B cell (primary cell): ENCODE results near the gene NEGR1. TPM values are rescaled to one million over a fixed set of nuclear protein-coding genes. Genes with fewer than 3 reads are reported as not detected.

Source experiments
- ATAC-seq: fragments of 200-7000 bp; cut with Tn5 transposase; one replicate; pipeline ENCODE4 v1.10.0; 2021; ENCODE audit warnings: low read depth, mild to moderate bottlenecking, moderate number of reproducible peaks, moderate library complexity
- CTCF ChIA-PET: fragments of 350-600 bp; sonication (Branson Sonifier 250); formaldehyde crosslinking; loops from one replicate; lab custom pipeline; 2021; ENCODE audit warnings: antibody characterized with exemption, inconsistent platforms; lab: Charles Lee
- POLR2A ChIA-PET: fragments of 350-600 bp; sonication (Branson Sonifier 250); formaldehyde crosslinking; loops from one replicate; lab custom pipeline; 2021; ENCODE audit warnings: antibody characterized with exemption; lab: Charles Lee
- DNase-seq: peaks from one replicate; pipeline ENCODE4 v3.0.0; 2013
- H2AFZ ChIP-seq: 2 replicates; pipeline ENCODE4 v1.6.1; 2012; ENCODE audit warnings: mild to moderate bottlenecking, low read depth, low read length; ENCODE audit not compliant: insufficient read depth, poor library complexity, severe bottlenecking
- H3K27ac ChIP-seq, 2 donors: 1 replicate in 1 of 2; 2 replicates in 1 of 2; pipeline ENCODE4 v1.5.1; 2012 to 2013; ENCODE audit warnings: low read length in 2 of 2, mild to moderate bottlenecking in 2 of 2, moderate library complexity in 1 of 2
- H3K27me3 ChIP-seq, 4 experiments: fragments of 200-600 bp in 1 of 4; sonication (generic) in 1 of 4; replicated peaks in 1 of 4; 1 replicate in 2 of 4; 2 replicates in 2 of 4; pipeline versions ENCODE4 v1.6.1 to v1.7.0; 2013 to 2016; ENCODE audit warnings: low read length in 3 of 4, mild to moderate bottlenecking in 2 of 4, mixed read lengths in 1 of 4, moderate library complexity in 1 of 4; ENCODE audit not compliant: insufficient read depth in 4 of 4, control insufficient read depth in 3 of 4; ENCODE audit errors: control extremely low read depth in 1 of 4
- H3K36me3 ChIP-seq, 2 experiments: replicated peaks in 1 of 2; 1 replicate in 1 of 2; 2 replicates in 1 of 2; pipeline versions ENCODE4 v1.6.1 to v1.7.1; 2013; ENCODE audit warnings: low read length in 1 of 2; ENCODE audit not compliant: insufficient read depth in 2 of 2, control insufficient read depth in 1 of 2; ENCODE audit errors: control extremely low read depth in 1 of 2, extremely low read depth in 1 of 2
- H3K4me1 ChIP-seq, 2 donors: fragments of 200-600 bp in 1 of 2; sonication (generic) in 1 of 2; 1 replicate in 1 of 2; 2 replicates in 1 of 2; pipeline versions ENCODE4 v1.5.1 to v1.6.1; 2013 to 2017; ENCODE audit warnings: low read length in 2 of 2; ENCODE audit not compliant: control insufficient read depth in 2 of 2, insufficient read depth in 2 of 2
- H3K4me2 ChIP-seq: replicated peaks from 2 replicates; pipeline ENCODE3; 2012; ENCODE audit warnings: mild to moderate bottlenecking, low read depth, low read length; ENCODE audit not compliant: poor library complexity, severe bottlenecking
- H3K4me3 ChIP-seq, 5 experiments: fragments of 200-600 bp in 1 of 5; sonication (generic) in 1 of 5; 1 replicate in 3 of 5; 2 replicates in 2 of 5; pipeline versions ENCODE4 v1.5.1 to v1.7.0; 2011 to 2016; ENCODE audit warnings: low read length in 4 of 5, mild to moderate bottlenecking in 4 of 5, low read depth in 2 of 5, control low read depth in 1 of 5, moderate library complexity in 1 of 5; ENCODE audit not compliant: insufficient read depth in 1 of 5; ENCODE audit errors: control extremely low read depth in 1 of 5, extremely low read depth in 1 of 5
- H3K79me2 ChIP-seq: fragments of 200-600 bp; sonication (generic); one replicate; pipeline ENCODE4 v1.6.0; 2016; ENCODE audit warnings: low read length; ENCODE audit not compliant: control insufficient read depth, insufficient read depth
- H3K9ac ChIP-seq: fragments of 200-600 bp; sonication (generic); 2 replicates; pipeline ENCODE4 v1.6.1; 2017; ENCODE audit warnings: mild to moderate bottlenecking, low read length, moderate library complexity
- H3K9me3 ChIP-seq, 3 donors: one replicate each; pipeline versions ENCODE4 v1.6.1 to v1.7.1; 2013; ENCODE audit warnings: low read length in 2 of 3; ENCODE audit not compliant: control insufficient read depth in 2 of 3, insufficient read depth in 1 of 3; ENCODE audit errors: control extremely low read depth in 1 of 3
- H4K20me1 ChIP-seq: 2 replicates; pipeline ENCODE4 v1.6.0; 2012; ENCODE audit warnings: mild to moderate bottlenecking, low read length; ENCODE audit not compliant: insufficient read depth, control insufficient read depth, poor library complexity, severe bottlenecking
- H3K27ac Mint-ChIP-seq: one replicate; pipeline ENCODE4 v1.8.0; 2021; ENCODE audit warnings: mixed read lengths
- H3K27me3 Mint-ChIP-seq: one replicate; pipeline ENCODE4 v1.8.0; 2021; ENCODE audit warnings: mixed read lengths
- H3K4me1 Mint-ChIP-seq: one replicate; pipeline ENCODE4 v1.8.0; 2021; ENCODE audit warnings: mixed read lengths
- H3K4me3 Mint-ChIP-seq: one replicate; pipeline ENCODE4 v1.8.0; 2021; ENCODE audit warnings: mixed read lengths
- H3K9me3 Mint-ChIP-seq: one replicate; pipeline ENCODE4 v1.8.0; 2022; ENCODE audit warnings: mixed read lengths; ENCODE audit not compliant: insufficient read depth
- CTCF ChIP-seq: fragments of 200-600 bp; IDR thresholded peaks from one replicate; pipeline ENCODE4 v1.8.0; 2022; ENCODE audit warnings: antibody characterized with exemption, mild to moderate bottlenecking
- EZH2 ChIP-seq: IDR thresholded peaks from 2 replicates; pipeline ENCODE4 v1.6.1; 2012; ENCODE audit warnings: borderline replicate concordance, low read depth, mild to moderate bottlenecking, moderate library complexity, low read length; ENCODE audit not compliant: insufficient read depth, poor library complexity, severe bottlenecking
- WGBS: methylation state at CpG from one replicate; pipeline ENCODE4 v1.1.5; 2013; ENCODE audit warnings: missing lambda C conversion rate; ENCODE audit not compliant: insufficient coverage; 5-methylcytosine and 5-hydroxymethylcytosine counted together
- intact Hi-C: fragments of 100-400 bp; cut with micrococcal nuclease; formaldehyde crosslinking; loops from one replicate; pipeline ENCODE4 v1.10.0; 2022
- polyA plus RNA-seq: library from polyadenylated mRNA; depleted of rRNA; stranded (reverse); fragments of >200 nt; gene quantifications from 2 replicates; pipeline ENCODE4 v1.2.3, GENCODE V29; 2012
- total RNA-seq, 2 donors: library from RNA; stranded (reverse); fragments of 120-200 nt in 1 of 2; gene quantifications; 1 replicate in 1 of 2; 2 replicates in 1 of 2; pipeline versions ENCODE4 v1.2.3 to v1.2.4, GENCODE V29; 2013 to 2022

NEGR1 gene
- total and polyA plus RNA-seq, 2 donors (not counting 1 experiment from before 2014, with no cell fraction given): 0.01 TPM; not detected in 1

GRCh38 chr1:71733121-71733520, 549.2 kb downstream of the NEGR1 start:
- H3K27me3 Mint-ChIP-seq: no peaks in the 10 kb centered on the region
- Histone ChIP-seq H3K9me3 (no peaks in the 10 kb centered on the region), H3K9ac (no peak overlapping the region), H3K79me2 (no peaks in the 10 kb centered on the region), H2AFZ (no peak overlapping the region), H3K4me2 (no peak overlapping the region), H4K20me1 (no peaks in the 10 kb centered on the region), H3K27ac (no peak overlapping the region), H3K4me1 (no peaks in the 10 kb centered on the region), H3K27me3 (no peaks in the 10 kb centered on the region), H3K36me3 (no peaks in the 10 kb centered on the region), H3K4me3 (no peak overlapping the region)
- CTCF ChIA-PET: no interaction called here
- intact Hi-C loops: no loop called here
- H3K27ac Mint-ChIP-seq: no peak overlapping the region
- DNase-seq: no peak
- no peaks in the 10 kb centered on the region for H3K9me3 Mint-ChIP-seq
- WGBS: no CpG with 5 or more reads among the region's 2 CpGs
- no peak for ATAC-seq
- H3K4me3 Mint-ChIP-seq: no peak overlapping the region
- H3K4me1 Mint-ChIP-seq: no peaks in the 10 kb centered on the region
- TF ChIP-seq EZH2 (no peak), CTCF (no peak)
- POLR2A ChIA-PET: no interaction called here

GRCh38 chr1:71721532-71721931, 560.8 kb downstream of the NEGR1 start:
- Histone ChIP-seq H3K36me3 (no peaks in the 10 kb centered on the region), H4K20me1 (no peaks in the 10 kb centered on the region), H2AFZ (no peak overlapping the region), H3K27ac (no peak overlapping the region), H3K9me3 (no peaks in the 10 kb centered on the region), H3K4me1 (no peaks in the 10 kb centered on the region), H3K4me3 (no peak overlapping the region), H3K27me3 (no peaks in the 10 kb centered on the region), H3K9ac (no peak overlapping the region), H3K4me2 (no peak overlapping the region), H3K79me2 (no peaks in the 10 kb centered on the region)
- ATAC-seq (no peak), DNase-seq (no peak)
- H3K9me3 Mint-ChIP-seq: peaks cover 2% of the 10 kb centered on the region
- 90% methylated on average over 2 of the region's 2 CpGs for WGBS
- TF ChIP-seq EZH2 (no peak), CTCF (no peak)
- H3K27ac Mint-ChIP-seq: no peak overlapping the region
- no peaks in the 10 kb centered on the region for H3K4me1 Mint-ChIP-seq
- POLR2A ChIA-PET: no interaction called here
- CTCF ChIA-PET: no interaction called here
- intact Hi-C loops: no loop called here
- no peaks in the 10 kb centered on the region for H3K27me3 Mint-ChIP-seq
- H3K4me3 Mint-ChIP-seq: no peak overlapping the region
